HG03196 (cell line): ENCODE results near the gene CRLF2.
"Not testable (repeated sequence)": the region's sequence is repeated elsewhere in the genome, so short reads cannot be mapped to it uniquely, and the experiment has no call there.

Source experiments
- ATAC-seq: cut with Tn5 transposase; IDR thresholded peaks from one replicate; pipeline ENCODE4 v1.9.1; 2021; ENCODE audit not compliant: unreplicated experiment

CRLF2 gene

GRCh38 chrX:1212532-1212931 lies at the start of gene CRLF2:
CRLF2 (minus strand) TSS chrX:1212649; CDS start chrX:1212634, 15 bp downstream.
- ATAC-seq = peak; percentile 73

DNA sequence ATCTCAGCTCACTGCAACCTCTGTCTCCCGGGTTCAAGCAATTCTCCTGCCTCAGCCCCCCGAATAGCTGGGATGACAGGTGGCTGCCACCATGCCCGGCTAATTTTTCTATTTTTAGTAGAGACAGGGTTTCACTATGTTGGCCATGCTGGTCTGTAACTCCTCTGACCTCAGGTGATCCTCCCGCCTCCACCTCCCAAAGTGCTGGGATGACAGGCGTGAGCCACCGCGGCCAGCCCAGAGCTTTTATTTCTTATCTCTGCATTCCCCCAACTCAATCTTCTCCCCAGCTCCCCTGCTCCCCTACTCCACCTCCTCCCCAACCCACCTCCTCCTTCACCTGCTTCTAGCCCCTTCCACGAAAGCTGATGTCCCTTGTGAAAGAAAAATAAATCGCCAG lies 49.3 kb upstream of the CRLF2 start:
- ATAC-seq = not testable (repeated sequence)

DNA sequence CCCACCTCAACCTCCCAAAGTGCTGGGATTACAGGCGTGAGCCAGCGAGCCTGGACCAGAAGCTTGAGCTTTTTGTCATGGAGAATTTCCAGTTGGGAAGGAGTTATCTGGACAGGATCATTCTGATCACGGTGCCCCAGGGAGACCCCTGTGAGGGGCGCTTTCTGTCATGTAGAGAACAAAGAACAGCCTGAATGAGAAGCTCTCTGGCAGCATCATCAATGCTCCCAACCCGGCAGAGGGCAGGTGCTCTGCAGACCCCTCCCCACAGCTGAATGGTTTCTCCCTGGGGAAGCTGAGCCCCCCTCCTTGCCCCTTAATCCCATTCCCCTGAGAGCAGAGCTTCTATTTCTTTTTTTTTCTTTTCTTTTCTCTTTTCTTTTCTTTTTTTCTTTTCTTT lies 48.8 kb upstream of the CRLF2 start:
- no peak for ATAC-seq

DNA sequence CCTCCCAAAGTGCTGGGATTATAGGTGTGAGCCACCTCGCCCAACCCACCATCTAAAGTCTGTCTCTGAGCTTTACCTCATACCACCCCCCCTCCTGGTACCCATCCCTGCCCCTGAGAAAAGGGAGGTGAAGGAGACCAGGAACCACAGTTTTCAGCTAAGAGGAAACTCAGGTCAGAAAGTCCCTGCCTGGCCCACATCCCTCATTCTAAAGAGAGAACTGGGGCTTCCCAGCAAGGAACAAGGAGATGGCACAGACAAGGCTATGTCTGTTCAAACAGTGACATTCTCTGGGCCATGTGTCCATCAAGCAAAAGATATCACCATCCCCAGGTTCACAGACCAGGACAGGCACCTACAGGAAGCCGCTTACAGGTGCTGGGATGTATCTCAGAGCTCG lies 40.4 kb upstream of the CRLF2 start:
- no peak for ATAC-seq

- no peak for ATAC-seq
Observed at GRCh38 chrX:1249101-1249887, 36.8 kb upstream of the CRLF2 start.

- no peak for ATAC-seq
Observed at GRCh38 chrX:1248331-1249061, 36.0 kb upstream of the CRLF2 start.

DNA sequence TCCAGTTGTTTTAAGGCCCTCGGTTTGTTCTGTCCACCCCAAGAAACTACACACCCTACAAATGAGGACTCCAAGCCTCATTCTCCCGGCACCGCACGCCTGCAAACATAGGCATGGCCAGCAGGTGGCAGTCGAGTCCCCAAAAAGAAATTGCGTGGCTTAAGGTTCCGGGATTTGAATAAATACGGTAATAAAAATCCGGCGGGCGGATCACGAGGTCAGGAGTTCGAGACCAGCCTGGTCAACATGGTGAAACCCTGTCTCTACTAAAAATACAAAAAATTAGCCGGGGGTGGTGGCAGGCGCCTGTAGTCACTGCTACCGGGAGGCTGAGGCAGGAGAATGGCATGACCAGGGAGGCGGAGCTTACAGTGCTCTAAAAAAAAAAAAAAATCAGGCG lies 34.4 kb upstream of the CRLF2 start:
- no peak for ATAC-seq

DNA sequence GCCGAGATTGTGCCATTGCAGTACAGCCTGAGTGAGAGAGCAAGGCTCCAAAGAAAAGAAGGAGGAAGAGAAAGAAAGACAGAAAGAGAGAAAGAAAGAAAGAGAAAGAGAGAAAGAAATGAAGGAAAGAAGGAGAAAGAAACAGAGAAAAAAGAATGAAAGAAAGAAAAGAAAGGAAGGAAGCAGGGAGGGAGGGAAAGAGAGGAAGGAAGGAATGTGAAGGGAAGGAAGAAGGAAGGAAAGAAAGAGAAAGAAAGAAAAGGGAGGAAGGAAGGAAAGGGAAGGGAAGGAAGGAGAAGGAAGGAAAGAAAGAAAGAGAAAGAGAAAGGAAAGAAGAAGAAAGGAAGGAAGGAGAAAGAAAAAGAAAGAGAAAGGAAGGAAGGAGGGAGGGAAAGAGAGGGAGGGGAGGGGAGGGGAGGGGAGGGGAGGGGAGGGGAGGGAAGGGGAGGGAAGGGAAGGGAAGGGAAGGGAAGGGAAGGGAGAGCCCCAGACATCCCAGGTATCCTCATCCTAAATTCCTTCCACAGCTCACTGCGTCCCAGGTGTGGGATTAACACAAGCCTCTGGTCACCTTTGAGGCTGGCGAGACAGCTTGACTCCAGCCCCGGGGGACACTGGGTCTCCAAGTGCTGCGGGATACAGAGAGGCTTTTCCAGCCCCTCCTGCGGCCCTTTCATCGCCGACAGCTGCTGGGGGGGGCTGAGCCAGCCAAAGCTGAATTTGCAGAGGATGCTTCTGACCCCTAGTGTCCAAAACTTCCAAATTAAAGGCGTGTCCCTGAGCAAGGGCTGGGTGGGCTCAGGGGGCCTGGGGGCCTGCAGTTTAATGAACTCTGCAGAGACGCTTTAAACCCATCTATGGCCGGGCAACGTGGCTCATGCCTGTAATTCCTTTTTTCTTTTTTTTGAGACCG lies 32.0 kb upstream of the CRLF2 start:
- no peak for ATAC-seq

GRCh38 chrX:1242891-1243402 lies 30.5 kb upstream of the CRLF2 start:
- no peak for ATAC-seq

- ATAC-seq = not testable (repeated sequence)
Observed at GRCh38 chrX:1240551-1240950, 28.1 kb upstream of the CRLF2 start.

DNA sequence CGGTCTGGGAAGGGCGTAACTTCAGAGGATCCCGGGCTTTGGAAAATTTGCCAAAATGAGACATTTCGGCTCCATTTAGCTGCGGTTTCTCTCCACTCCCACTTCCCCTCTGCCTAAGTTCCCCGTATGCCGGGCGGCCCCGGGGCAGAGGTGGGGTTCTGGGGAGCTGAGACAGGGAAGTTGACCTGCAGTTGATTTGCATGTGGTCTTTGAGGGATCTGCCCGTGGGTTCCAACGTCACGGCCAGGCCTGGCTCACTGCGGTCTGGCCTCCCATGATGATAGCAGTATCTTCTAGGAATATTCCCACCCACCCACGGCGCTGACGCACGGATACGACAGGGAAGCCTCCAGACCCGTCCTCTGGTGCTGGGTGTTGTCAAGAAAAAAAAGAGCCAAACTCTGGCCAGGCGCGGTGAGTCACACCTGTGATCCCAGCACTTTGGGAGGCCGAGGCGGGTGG lies 27.3 kb upstream of the CRLF2 start:
- ATAC-seq = peak; percentile 86

- no peak for ATAC-seq
Observed at GRCh38 chrX:1231850-1232465, 19.5 kb upstream of the CRLF2 start.

DNA sequence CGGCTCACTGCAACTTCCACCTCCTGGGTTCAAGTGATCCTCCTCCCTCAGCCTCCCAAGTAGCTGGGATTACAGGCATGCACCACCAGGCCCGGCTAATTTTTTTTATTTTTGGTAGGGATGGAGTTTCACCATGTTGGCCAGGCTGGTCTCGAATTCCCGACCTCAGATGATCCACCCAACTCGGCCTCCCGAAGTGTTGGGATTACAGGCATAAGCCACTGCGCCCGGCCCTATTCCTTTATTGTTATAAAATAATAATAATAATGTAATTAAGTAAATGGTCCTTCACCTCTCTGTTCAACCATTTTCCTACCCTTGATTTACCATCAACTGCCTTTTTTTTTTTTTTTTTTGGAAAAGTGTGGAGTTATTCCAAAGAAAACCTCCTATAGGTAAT lies 15.7 kb upstream of the CRLF2 start:
- ATAC-seq = not testable (repeated sequence)

DNA sequence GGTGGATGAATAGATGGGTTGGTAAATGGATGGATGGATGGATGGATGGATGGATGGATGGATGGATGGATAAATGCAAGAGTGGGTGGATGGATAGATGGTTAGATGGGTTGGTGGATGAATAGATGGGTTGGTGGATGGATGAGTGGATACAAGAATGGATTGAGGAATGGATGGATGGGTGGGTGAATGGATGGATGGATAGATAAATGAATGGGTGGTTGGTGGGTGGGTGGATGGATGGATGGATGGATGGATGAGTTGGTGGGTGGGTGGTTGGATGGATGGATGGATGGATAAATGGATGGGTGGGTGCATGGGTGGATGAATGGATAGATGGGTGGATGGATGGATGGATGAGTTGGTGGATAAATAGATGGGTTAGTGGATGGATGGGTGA lies 13.8 kb upstream of the CRLF2 start:
- no peak for ATAC-seq

- no peak for ATAC-seq
Observed at GRCh38 chrX:1224954-1225353, 12.5 kb upstream of the CRLF2 start.

- ATAC-seq = no peak
Observed at GRCh38 chrX:1223242-1223600, 10.8 kb upstream of the CRLF2 start.

DNA sequence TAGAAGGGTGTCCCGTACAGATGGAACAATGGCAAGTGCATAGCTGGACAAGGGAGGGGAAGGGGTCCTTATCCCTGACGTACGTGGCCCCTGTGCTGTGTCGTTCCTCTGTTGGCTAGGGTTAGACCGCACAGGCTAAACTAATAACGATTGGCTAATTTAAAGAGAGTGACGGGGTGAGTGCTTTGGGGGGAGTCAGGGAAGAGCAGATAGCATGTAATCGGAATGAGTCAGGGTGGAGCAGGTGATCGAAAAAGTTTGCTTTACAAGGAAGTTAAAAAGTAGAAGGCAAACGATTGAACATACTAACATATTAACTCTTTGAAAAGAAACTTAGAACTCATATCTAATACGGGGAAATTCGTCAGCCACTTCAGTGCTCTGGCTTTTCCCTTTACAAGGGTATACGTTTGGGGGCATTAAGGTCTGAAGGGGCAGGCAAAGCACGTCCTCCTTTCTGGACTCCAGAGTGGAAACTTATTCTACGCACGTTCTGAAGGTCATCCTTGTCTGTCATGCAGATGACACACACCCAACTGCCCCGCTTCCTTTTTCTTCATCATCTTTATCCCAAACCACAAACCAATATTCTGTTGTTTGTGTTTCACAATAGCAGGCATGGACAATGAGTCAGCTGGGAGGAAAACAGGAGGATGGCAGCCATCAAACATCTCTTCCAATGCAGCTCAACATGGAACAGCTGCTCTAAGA lies 10.2 kb upstream of the CRLF2 start:
- ATAC-seq = no peak

DNA sequence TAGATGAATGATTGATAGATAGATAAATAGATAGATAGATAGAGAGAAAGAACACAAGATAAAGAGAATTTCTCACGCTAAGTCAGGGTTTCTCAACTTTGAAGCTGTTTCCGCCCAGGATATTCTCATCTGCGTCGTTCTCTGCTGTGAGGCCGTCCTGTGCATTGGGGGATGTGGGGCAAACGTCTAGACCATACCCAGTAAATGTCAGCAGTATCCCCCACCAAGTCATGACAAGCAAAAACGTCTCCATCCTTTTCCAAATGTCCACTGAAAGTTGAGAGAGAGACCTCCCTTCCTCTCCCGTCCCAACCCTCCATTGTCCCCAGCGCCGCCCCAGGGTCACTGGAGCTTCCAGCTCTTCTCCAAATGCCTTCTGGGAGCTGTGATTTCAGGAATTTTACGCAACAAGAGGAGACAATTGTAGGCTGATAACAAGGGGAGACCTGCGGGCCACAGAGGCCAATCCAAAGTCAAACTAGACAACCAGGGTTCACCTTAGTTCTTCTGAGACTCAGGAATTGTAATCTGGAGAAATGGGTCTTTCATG lies 8.9 kb upstream of the CRLF2 start:
- no peak for ATAC-seq

- ATAC-seq = no peak
Observed at GRCh38 chrX:1218286-1218685, 5.8 kb upstream of the CRLF2 start.
